CD14-positive monocyte (primary cell): ENCODE measurements around the gene ACAP1. TPM values are rescaled to one million over a fixed set of nuclear protein-coding genes. Genes with fewer than 3 reads are reported as not detected.

Experiments
- DNase-seq, 3 donors: peaks; one replicate each; pipeline ENCODE4 v3.0.0-alpha.2; 2011 to 2022
- H2AFZ ChIP-seq: 2 replicates; pipeline ENCODE4 v1.6.0; 2012; ENCODE audit warnings: mild to moderate bottlenecking, low read depth, low read length, inconsistent platforms; ENCODE audit not compliant: insufficient read depth, poor library complexity, severe bottlenecking
- H3K27ac ChIP-seq, 2 donors: 1 replicate in 1 of 2; 2 replicates in 1 of 2; pipeline ENCODE4 v1.5.1; 2012 to 2013; ENCODE audit warnings: low read length in 2 of 2, control low read depth in 1 of 2, inconsistent platforms in 1 of 2, low read depth in 1 of 2, mild to moderate bottlenecking in 1 of 2
- H3K27me3 ChIP-seq, 2 donors: one replicate each; pipeline versions ENCODE4 v1.6.0 to v1.6.1; 2011 to 2013; ENCODE audit warnings: low read length in 2 of 2; ENCODE audit not compliant: control insufficient read depth in 2 of 2, insufficient read depth in 2 of 2
- H3K36me3 ChIP-seq, 2 donors: replicated peaks in 1 of 2; 1 replicate in 1 of 2; 2 replicates in 1 of 2; pipeline versions ENCODE4 v1.5.1 to v1.6.1; 2012 to 2013; ENCODE audit warnings: low read length in 2 of 2, control low read depth in 1 of 2, inconsistent platforms in 1 of 2, mild to moderate bottlenecking in 1 of 2; ENCODE audit not compliant: insufficient read depth in 2 of 2, control insufficient read depth in 1 of 2
- H3K4me1 ChIP-seq, 2 donors: 1 replicate in 1 of 2; 2 replicates in 1 of 2; pipeline versions ENCODE4 v1.5.1 to v1.6.1; 2012 to 2013; ENCODE audit warnings: low read length in 2 of 2, control low read depth in 1 of 2, inconsistent platforms in 1 of 2, mild to moderate bottlenecking in 1 of 2, moderate library complexity in 1 of 2; ENCODE audit not compliant: insufficient read depth in 2 of 2, control insufficient read depth in 1 of 2
- H3K4me2 ChIP-seq: replicated peaks from 2 replicates; pipeline ENCODE3; 2012; ENCODE audit warnings: low read length, moderate library complexity, mild to moderate bottlenecking; ENCODE audit not compliant: poor library complexity, severe bottlenecking; ENCODE audit errors: extremely low read depth
- H3K4me3 ChIP-seq, 3 experiments: fragments of 200-600 bp in 1 of 3; sonication (generic) in 1 of 3; replicated peaks in 1 of 3; 1 replicate in 2 of 3; 2 replicates in 1 of 3; pipeline ENCODE4 v1.5.1; 2011 to 2013; ENCODE audit warnings: low read length in 3 of 3, mild to moderate bottlenecking in 3 of 3, control low read depth in 2 of 3, low read depth in 2 of 3, inconsistent platforms in 1 of 3, moderate library complexity in 1 of 3
- H3K79me2 ChIP-seq: 2 replicates; pipeline ENCODE4 v1.6.0; 2012; ENCODE audit warnings: mild to moderate bottlenecking, control low read depth, inconsistent platforms, low read length, moderate library complexity; ENCODE audit not compliant: insufficient read depth
- H3K9ac ChIP-seq: 2 replicates; pipeline ENCODE4 v1.6.0; 2017; ENCODE audit warnings: low read length, mild to moderate bottlenecking; ENCODE audit not compliant: insufficient read depth, poor library complexity, severe bottlenecking
- H3K9me3 ChIP-seq, 2 donors: replicated peaks in 1 of 2; 1 replicate in 1 of 2; 2 replicates in 1 of 2; pipeline versions ENCODE4 v1.5.1 to v1.6.1; 2012 to 2013; ENCODE audit warnings: low read length in 2 of 2, control low read depth in 1 of 2; ENCODE audit not compliant: control insufficient read depth in 1 of 2, insufficient read depth in 1 of 2
- H4K20me1 ChIP-seq: 2 replicates; pipeline ENCODE4 v1.6.0; 2012; ENCODE audit warnings: mild to moderate bottlenecking, low read length, control low read depth, moderate library complexity; ENCODE audit not compliant: insufficient read depth
- H3K27ac Mint-ChIP-seq, 7 donors: one replicate each; pipeline ENCODE4 v1.8.0; 2020; ENCODE audit warnings: mild to moderate bottlenecking in 7 of 7, mixed read lengths in 7 of 7, moderate library complexity in 6 of 7, inconsistent platforms in 2 of 7
- H3K27me3 Mint-ChIP-seq, 3 donors: one replicate each; pipeline ENCODE4 v1.8.0; 2021 to 2022; ENCODE audit warnings: low read depth in 3 of 3, mild to moderate bottlenecking in 3 of 3, mixed read lengths in 3 of 3, moderate library complexity in 3 of 3, inconsistent platforms in 1 of 3
- H3K36me3 Mint-ChIP-seq, 2 donors: one replicate each; pipeline ENCODE4 v1.8.0; 2020; ENCODE audit warnings: mixed read lengths in 2 of 2, inconsistent platforms in 1 of 2, mild to moderate bottlenecking in 1 of 2
- H3K4me1 Mint-ChIP-seq: one replicate; pipeline ENCODE4 v1.8.0; 2020; ENCODE audit warnings: mild to moderate bottlenecking, mixed read lengths
- H3K4me3 Mint-ChIP-seq, 2 donors: one replicate each; pipeline ENCODE4 v1.8.0; 2020; ENCODE audit warnings: mild to moderate bottlenecking in 2 of 2, mixed read lengths in 2 of 2, moderate library complexity in 1 of 2
- H3K9me3 Mint-ChIP-seq, 7 donors: one replicate each; pipeline ENCODE4 v1.8.0; 2020 to 2022; ENCODE audit warnings: mixed read lengths in 7 of 7, mild to moderate bottlenecking in 6 of 7, moderate library complexity in 6 of 7, inconsistent platforms in 2 of 7
- WGBS: methylation state at CpG from one replicate; pipeline ENCODE4 v1.1.5; 2013; ENCODE audit warnings: missing lambda C conversion rate; ENCODE audit not compliant: insufficient coverage; 5-methylcytosine and 5-hydroxymethylcytosine counted together
- intact Hi-C, 2 donors: fragments of 100-400 bp; cut with micrococcal nuclease; formaldehyde crosslinking; loops; one replicate each; pipeline versions ENCODE4 v1.15.0 to v1.15.1; 2023
- polyA plus RNA-seq, 3 donors: library from polyadenylated mRNA; depleted of rRNA in 1 of 3; unstranded in 2 of 3; stranded (reverse) in 1 of 3; fragments of 300-500 nt in 2 of 3; fragments of >200 nt in 1 of 3; fragmentation: Illumina TruSeq in 2 of 3; gene quantifications; 1 replicate in 2 of 3; 2 replicates in 1 of 3; pipeline ENCODE4 v1.2.3, GENCODE V29; 2012 to 2021
- TF ChIP-seq, protein P1 (sequence below): fragments of 200-600 bp; IDR thresholded peaks from one replicate; pipeline ENCODE4 v1.8.0; 2022; ENCODE audit warnings: antibody characterized with exemption, mild to moderate bottlenecking

The ACAP1 gene
- polyA plus RNA-seq, 3 donors, result 32.1 to 68.5 (median 40.5) TPM

DNA sequence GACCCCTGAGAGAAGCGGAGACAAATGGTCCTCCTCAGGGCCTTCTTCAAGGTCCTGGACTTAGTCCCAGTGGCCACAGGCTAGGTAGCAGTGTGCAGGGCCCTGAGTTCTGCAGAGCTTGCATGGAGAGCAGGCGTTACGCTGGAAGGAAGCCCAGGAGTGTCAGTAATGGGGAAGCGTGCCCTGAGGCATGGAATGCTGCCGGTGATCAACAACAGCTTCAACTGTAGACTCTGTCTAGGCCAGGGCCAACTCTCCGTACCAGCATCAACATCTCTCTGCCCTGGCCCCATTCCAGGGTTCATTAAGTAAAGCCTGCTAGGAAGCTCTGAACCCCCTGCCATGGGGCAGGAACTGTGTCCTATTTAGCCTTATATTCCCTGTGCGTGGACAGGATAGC, 44.0 kb downstream of the ACAP1 start:
- DNase-seq, result no peak
- Histone ChIP-seq H3K4me2 (peak overlapping the region; percentile 45), H3K27ac (no peak overlapping the region), H4K20me1 (no peaks in the 10 kb centered on the region), H2AFZ (no peak overlapping the region), H3K4me1 (peaks cover 16 to 23% of the 10 kb centered on the region in 2 donors), H3K36me3 (no peaks in the 10 kb centered on the region), H3K79me2 (no peaks in the 10 kb centered on the region), H3K9ac (no peak overlapping the region), H3K9me3 (no peaks in the 10 kb centered on the region), H3K4me3 (peak overlapping the region in 1 of 3 experiments; percentile 7), H3K27me3 (peaks cover 34 to 59% of the 10 kb centered on the region in 2 donors)
- H3K36me3 Mint-ChIP-seq, result peaks cover 2 to 8% of the 10 kb centered on the region in 2 donors
- peak overlapping the region in 1 of 7 donors; percentile 57 for H3K27ac Mint-ChIP-seq
- intact Hi-C loops, result no loop called here
- H3K4me1 Mint-ChIP-seq, result peaks cover 18% of the 10 kb centered on the region
- H3K9me3 Mint-ChIP-seq, result peaks cover 7 to 21% (median 15%) of the 10 kb centered on the region in 7 donors
- TF ChIP-seq, protein P1, sequence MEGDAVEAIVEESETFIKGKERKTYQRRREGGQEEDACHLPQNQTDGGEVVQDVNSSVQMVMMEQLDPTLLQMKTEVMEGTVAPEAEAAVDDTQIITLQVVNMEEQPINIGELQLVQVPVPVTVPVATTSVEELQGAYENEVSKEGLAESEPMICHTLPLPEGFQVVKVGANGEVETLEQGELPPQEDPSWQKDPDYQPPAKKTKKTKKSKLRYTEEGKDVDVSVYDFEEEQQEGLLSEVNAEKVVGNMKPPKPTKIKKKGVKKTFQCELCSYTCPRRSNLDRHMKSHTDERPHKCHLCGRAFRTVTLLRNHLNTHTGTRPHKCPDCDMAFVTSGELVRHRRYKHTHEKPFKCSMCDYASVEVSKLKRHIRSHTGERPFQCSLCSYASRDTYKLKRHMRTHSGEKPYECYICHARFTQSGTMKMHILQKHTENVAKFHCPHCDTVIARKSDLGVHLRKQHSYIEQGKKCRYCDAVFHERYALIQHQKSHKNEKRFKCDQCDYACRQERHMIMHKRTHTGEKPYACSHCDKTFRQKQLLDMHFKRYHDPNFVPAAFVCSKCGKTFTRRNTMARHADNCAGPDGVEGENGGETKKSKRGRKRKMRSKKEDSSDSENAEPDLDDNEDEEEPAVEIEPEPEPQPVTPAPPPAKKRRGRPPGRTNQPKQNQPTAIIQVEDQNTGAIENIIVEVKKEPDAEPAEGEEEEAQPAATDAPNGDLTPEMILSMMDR, result no peak
- H3K27me3 Mint-ChIP-seq, result peaks cover 51 to 78% (median 65%) of the 10 kb centered on the region in 3 donors
- WGBS, result 70% methylated on average over 3 of the region's 7 CpGs
- H3K4me3 Mint-ChIP-seq, result peak overlapping the region; percentile 10 to 83

DNA sequence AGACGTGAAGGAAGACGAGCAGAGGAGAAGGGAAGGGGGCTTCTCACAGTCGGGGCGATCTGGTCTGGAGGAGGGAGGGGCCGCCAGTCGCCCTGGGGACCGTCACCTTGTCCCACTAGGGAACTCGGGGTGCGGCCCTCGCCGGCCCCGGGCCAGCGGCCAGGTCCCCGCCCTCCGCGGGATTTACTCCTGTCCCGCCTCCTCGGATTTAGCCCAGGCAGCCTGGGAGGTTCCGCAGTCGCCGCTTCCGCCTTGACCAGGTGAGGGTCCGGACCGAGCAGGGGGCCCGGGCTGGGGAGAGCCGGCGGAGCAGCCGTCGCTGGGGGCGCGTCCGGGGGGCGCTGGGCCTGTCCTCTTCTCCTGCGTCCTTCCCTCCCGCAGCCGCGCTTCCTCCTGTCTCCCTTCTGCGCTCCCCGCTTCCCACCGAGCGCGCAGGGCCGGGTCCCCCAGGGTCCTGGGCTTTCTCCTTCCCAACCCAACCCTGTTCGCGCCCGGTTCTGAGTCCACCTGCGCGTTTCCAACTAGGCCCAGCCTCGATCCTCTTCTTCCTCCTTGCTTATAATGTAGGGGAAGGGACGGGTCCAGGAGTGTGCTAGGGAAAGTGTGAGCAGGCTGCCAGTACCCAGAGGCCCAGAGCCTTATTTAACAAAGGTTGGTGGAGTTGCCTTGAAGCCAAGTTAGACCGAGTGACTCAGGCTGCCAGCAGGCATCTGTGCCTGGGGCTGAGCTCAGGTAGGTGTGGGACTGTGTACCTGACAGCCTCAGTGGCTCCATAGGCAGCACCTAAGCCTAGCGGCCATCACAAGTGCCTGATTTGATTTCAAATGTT, 44.7 kb downstream of the ACAP1 start, which contains the start of gene TNK1:
TNK1 (plus strand) TSS at position 235 of the 829 bp plus-strand sequence. CDS start 1,838 bp downstream, outside the sequence.
- Histone ChIP-seq H3K4me3 (peak within 1 kb of the TSS in 1 of 3 experiments; percentile 7), H3K27me3 (peaks cover 34 to 59% of the 10 kb centered on the region in 2 donors), H3K36me3 (no peaks in the 10 kb centered on the region), H3K4me1 (peaks cover 16 to 23% of the 10 kb centered on the region in 2 donors), H3K4me2 (peak within 1 kb of the TSS; percentile 45), H3K27ac (no peak within 1 kb of the TSS), H3K9ac (no peak within 1 kb of the TSS), H2AFZ (no peak within 1 kb of the TSS), H3K79me2 (no peaks in the 10 kb centered on the region), H4K20me1 (no peaks in the 10 kb centered on the region), H3K9me3 (no peaks in the 10 kb centered on the region)
- H3K9me3 Mint-ChIP-seq, result peaks cover 7 to 21% (median 15%) of the 10 kb centered on the region in 7 donors
- no peak for DNase-seq
- peaks cover 18% of the 10 kb centered on the region for H3K4me1 Mint-ChIP-seq
- H3K27me3 Mint-ChIP-seq, result peaks cover 51 to 80% (median 65%) of the 10 kb centered on the region in 3 donors
- peak within 1 kb of the TSS in 1 of 7 donors; percentile 57 for H3K27ac Mint-ChIP-seq
- TF ChIP-seq, protein P1, result no peak
- intact Hi-C loops, result no loop called here
- 3% methylated on average over 43 of the region's 52 CpGs for WGBS
- H3K36me3 Mint-ChIP-seq, result peaks cover 2 to 12% of the 10 kb centered on the region in 2 donors
- peak within 1 kb of the TSS; percentile 10 to 84 for H3K4me3 Mint-ChIP-seq
